ENCODE measurements around the gene ARID4B. TPM values are rescaled to one million over a fixed set of nuclear protein-coding genes. Genes with fewer than 3 reads are reported as not detected.

Gene ARID4B
- total and polyA plus RNA-seq, 2 of the 13 experiments (the other 11 are each of a cell fraction or from before 2014, with no cell fraction given): 9.7 to 24.6 TPM

GRCh38 chr1:235328271-235329138, 526 bp upstream of the ARID4B start, which contains the start of gene GGPS1 (continued):
- TF ChIP-seq, protein P1, sequence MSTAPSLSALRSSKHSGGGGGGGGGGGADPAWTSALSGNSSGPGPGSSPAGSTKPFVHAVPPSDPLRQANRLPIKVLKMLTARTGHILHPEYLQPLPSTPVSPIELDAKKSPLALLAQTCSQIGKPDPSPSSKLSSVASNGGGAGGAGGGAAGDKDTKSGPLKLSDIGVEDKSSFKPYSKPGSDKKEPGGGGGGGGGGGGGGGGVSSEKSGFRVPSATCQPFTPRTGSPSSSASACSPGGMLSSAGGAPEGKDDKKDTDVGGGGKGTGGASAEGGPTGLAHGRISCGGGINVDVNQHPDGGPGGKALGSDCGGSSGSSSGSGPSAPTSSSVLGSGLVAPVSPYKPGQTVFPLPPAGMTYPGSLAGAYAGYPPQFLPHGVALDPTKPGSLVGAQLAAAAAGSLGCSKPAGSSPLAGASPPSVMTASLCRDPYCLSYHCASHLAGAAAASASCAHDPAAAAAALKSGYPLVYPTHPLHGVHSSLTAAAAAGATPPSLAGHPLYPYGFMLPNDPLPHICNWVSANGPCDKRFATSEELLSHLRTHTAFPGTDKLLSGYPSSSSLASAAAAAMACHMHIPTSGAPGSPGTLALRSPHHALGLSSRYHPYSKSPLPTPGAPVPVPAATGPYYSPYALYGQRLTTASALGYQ (CRISPR knock-in tag; IDR thresholded peaks at IDR 0.05): peak; percentile 59; the same call in 1 of the 2 replicates
- TF ChIP-seq ZNF235 (CRISPR knock-in tag; IDR thresholded peaks at IDR 0.05; ENCODE audit: borderline replicate concordance) (0 out of 2 replicates have a peak, but pooled peaks have one; percentile 38), ZNF326 (CRISPR knock-in tag; IDR thresholded peaks at IDR 0.05; ENCODE audit: borderline replicate concordance) (no peak), ZNF17 (CRISPR knock-in tag; IDR thresholded peaks at IDR 0.05) (no peak), TMF1 (CRISPR knock-in tag; IDR thresholded peaks at IDR 0.05; ENCODE audit: low read depth) (no peak), PAWR (CRISPR knock-in tag; IDR thresholded peaks at IDR 0.05; ENCODE audit: borderline replicate concordance) (no peak), ZNF775 (CRISPR knock-in tag; IDR thresholded peaks at IDR 0.05; ENCODE audit: borderline replicate concordance) (no peak), ZNF251 (CRISPR knock-in tag; IDR thresholded peaks at IDR 0.05) (no peak), ZNF337 (CRISPR knock-in tag; IDR thresholded peaks at IDR 0.05; ENCODE audit: borderline replicate concordance, low read depth) (no peak), HCFC1 (IDR thresholded peaks at IDR 0.05; ENCODE audit: low read depth, low read length) (peak; percentile 78), ISX (CRISPR knock-in tag; conservative IDR thresholded peaks at IDR 0.05) (no peak), ZNF124 (CRISPR knock-in tag; IDR thresholded peaks at IDR 0.05) (no peak), MAFF (IDR thresholded peaks at IDR 0.05; ENCODE audit: low read depth, low read length) (no peak), SCMH1 (CRISPR knock-in tag; IDR thresholded peaks at IDR 0.05; ENCODE audit: borderline replicate concordance) (no peak), ZNF224 (CRISPR knock-in tag; IDR thresholded peaks at IDR 0.05) (no peak)
- TF ChIP-seq, protein P2, sequence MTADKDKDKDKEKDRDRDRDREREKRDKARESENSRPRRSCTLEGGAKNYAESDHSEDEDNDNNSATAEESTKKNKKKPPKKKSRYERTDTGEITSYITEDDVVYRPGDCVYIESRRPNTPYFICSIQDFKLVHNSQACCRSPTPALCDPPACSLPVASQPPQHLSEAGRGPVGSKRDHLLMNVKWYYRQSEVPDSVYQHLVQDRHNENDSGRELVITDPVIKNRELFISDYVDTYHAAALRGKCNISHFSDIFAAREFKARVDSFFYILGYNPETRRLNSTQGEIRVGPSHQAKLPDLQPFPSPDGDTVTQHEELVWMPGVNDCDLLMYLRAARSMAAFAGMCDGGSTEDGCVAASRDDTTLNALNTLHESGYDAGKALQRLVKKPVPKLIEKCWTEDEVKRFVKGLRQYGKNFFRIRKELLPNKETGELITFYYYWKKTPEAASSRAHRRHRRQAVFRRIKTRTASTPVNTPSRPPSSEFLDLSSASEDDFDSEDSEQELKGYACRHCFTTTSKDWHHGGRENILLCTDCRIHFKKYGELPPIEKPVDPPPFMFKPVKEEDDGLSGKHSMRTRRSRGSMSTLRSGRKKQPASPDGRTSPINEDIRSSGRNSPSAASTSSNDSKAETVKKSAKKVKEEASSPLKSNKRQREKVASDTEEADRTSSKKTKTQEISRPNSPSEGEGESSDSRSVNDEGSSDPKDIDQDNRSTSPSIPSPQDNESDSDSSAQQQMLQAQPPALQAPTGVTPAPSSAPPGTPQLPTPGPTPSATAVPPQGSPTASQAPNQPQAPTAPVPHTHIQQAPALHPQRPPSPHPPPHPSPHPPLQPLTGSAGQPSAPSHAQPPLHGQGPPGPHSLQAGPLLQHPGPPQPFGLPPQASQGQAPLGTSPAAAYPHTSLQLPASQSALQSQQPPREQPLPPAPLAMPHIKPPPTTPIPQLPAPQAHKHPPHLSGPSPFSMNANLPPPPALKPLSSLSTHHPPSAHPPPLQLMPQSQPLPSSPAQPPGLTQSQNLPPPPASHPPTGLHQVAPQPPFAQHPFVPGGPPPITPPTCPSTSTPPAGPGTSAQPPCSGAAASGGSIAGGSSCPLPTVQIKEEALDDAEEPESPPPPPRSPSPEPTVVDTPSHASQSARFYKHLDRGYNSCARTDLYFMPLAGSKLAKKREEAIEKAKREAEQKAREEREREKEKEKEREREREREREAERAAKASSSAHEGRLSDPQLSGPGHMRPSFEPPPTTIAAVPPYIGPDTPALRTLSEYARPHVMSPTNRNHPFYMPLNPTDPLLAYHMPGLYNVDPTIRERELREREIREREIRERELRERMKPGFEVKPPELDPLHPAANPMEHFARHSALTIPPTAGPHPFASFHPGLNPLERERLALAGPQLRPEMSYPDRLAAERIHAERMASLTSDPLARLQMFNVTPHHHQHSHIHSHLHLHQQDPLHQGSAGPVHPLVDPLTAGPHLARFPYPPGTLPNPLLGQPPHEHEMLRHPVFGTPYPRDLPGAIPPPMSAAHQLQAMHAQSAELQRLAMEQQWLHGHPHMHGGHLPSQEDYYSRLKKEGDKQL (CRISPR knock-in tag; IDR thresholded peaks at IDR 0.05; ENCODE audit: low read depth): no peak
- TF ChIP-seq, protein P3, sequence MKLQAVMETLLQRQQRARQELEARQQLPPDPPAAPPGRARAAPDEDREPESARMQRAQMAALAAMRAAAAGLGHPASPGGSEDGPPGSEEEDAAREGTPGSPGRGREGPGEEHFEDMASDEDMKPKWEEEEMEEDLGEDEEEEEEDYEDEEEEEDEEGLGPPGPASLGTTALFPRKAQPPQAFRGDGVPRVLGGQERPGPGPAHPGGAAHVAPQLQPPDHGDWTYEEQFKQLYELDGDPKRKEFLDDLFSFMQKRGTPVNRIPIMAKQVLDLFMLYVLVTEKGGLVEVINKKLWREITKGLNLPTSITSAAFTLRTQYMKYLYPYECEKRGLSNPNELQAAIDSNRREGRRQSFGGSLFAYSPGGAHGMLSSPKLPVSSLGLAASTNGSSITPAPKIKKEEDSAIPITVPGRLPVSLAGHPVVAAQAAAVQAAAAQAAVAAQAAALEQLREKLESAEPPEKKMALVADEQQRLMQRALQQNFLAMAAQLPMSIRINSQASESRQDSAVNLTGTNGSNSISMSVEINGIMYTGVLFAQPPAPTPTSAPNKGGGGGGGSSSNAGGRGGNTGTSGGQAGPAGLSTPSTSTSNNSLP (IDR thresholded peaks at IDR 0.05; ENCODE audit: low read depth, low read length): peak; percentile 22; the same call in 1 of the 2 replicates
- TF ChIP-seq, protein P4, sequence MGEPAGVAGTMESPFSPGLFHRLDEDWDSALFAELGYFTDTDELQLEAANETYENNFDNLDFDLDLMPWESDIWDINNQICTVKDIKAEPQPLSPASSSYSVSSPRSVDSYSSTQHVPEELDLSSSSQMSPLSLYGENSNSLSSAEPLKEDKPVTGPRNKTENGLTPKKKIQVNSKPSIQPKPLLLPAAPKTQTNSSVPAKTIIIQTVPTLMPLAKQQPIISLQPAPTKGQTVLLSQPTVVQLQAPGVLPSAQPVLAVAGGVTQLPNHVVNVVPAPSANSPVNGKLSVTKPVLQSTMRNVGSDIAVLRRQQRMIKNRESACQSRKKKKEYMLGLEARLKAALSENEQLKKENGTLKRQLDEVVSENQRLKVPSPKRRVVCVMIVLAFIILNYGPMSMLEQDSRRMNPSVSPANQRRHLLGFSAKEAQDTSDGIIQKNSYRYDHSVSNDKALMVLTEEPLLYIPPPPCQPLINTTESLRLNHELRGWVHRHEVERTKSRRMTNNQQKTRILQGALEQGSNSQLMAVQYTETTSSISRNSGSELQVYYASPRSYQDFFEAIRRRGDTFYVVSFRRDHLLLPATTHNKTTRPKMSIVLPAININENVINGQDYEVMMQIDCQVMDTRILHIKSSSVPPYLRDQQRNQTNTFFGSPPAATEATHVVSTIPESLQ (CRISPR knock-in tag; conservative IDR thresholded peaks at IDR 0.05): no peak

All from HepG2 (cell line).